Lower leg skin (tissue), 4 donors: ENCODE results near the gene GPRC5D. TPM values are rescaled to one million over a fixed set of nuclear protein-coding genes. Genes with fewer than 3 reads are reported as not detected.

Experiments used
- DNase-seq, 2 donors: peaks; one replicate each; pipeline ENCODE4 v3.0.0-alpha.2; 2019; ENCODE audit warnings: low spot score in 2 of 2
- H3K4me3 ChIP-seq: fragments of 200-600 bp; sonication (generic); 2 replicates; pipeline ENCODE4 v1.5.1; 2017; ENCODE audit warnings: mild to moderate bottlenecking, low read depth; ENCODE audit not compliant: poor library complexity, severe bottlenecking
- CTCF ChIP-seq, 3 donors: fragments of 450-650 bp; IDR thresholded peaks; one replicate each; pipeline ENCODE4 v1.5.1; 2016; ENCODE audit warnings: antibody characterized with exemption in 3 of 3, mild to moderate bottlenecking in 3 of 3, moderate library complexity in 2 of 3
- POLR2A ChIP-seq, 2 donors: fragments of 450-650 bp; IDR thresholded peaks; one replicate each; pipeline ENCODE4 v1.6.1; 2016 to 2017; ENCODE audit warnings: antibody characterized with exemption in 2 of 2, mild to moderate bottlenecking in 1 of 2, moderate library complexity in 1 of 2
- WGBS, 2 donors: methylation state at CpG; one replicate each; pipeline ENCODE4 v1.1.5; 2018; 5-methylcytosine and 5-hydroxymethylcytosine counted together
- intact Hi-C: fragments of 100-400 bp; cut with DNase I; formaldehyde crosslinking; loops from one replicate; pipeline ENCODE4 v1.15.0; 2023; ENCODE audit warnings: low total_unique reads
- total RNA-seq, 4 donors: library from RNA; depleted of rRNA; stranded (reverse); fragments of >200 nt; gene quantifications; one replicate each; pipeline ENCODE4 v1.1.0, GENCODE V29; 2016

The GPRC5D gene
- total RNA-seq, 4 donors from 2014 or later = 27.9 to 51.1 TPM; not detected in 2

GRCh38 chr12:12915656-12916055 is 36.3 kb downstream of the GPRC5D start:
- intact Hi-C loops = loop anchor here (10.0 kb wide), 2 partner anchors 59 to 319 kb away; no protein-coding TSS in a partner anchor
- no peak for DNase-seq
- H3K4me3 ChIP-seq = no peak overlapping the region
- TF ChIP-seq POLR2A (IDR thresholded peaks at IDR 0.05) = no peak
- no peak for TF ChIP-seq CTCF (IDR thresholded peaks at IDR 0.05)
- WGBS, 2 donors = 81 to 82% methylated on average over 10 of the region's 10 CpGs

- intact Hi-C loops = loop anchor here (10.0 kb wide), 2 partner anchors 62 to 322 kb away; no protein-coding TSS in a partner anchor
- no peak for DNase-seq
- WGBS, 2 donors = 94 to 96% methylated on average over 5 of the region's 5 CpGs
- no peak for TF ChIP-seq CTCF (IDR thresholded peaks at IDR 0.05)
- no peak for TF ChIP-seq POLR2A (IDR thresholded peaks at IDR 0.05)
- H3K4me3 ChIP-seq = no peak overlapping the region
Observed at GRCh38 chr12:12912711-12913110, 39.3 kb downstream of the GPRC5D start.

GRCh38 chr12:12909995-12910420 is 42.0 kb downstream of the GPRC5D start:
- no peak overlapping the region for H3K4me3 ChIP-seq
- intact Hi-C loops = loop anchor here (10.0 kb wide), 2 partner anchors 65 to 325 kb away; no protein-coding TSS in a partner anchor
- WGBS, 2 donors = 61 to 74% methylated on average over 4 of the region's 4 CpGs

GRCh38 chr12:12909228-12909994 is 42.6 kb downstream of the GPRC5D start:
- WGBS, 2 donors = 72 to 73% methylated on average over 4 of the region's 4 CpGs
- TF ChIP-seq POLR2A (IDR thresholded peaks at IDR 0.05) (no peak), CTCF (IDR thresholded peaks at IDR 0.05) (no peak)
- no peak overlapping the region for H3K4me3 ChIP-seq
- no peak for DNase-seq
- intact Hi-C loops = no loop called here

More at GRCh38 chr12:12909995-12910420, 42.0 kb downstream of the GPRC5D start:
- DNase-seq = no peak
- TF ChIP-seq POLR2A (IDR thresholded peaks at IDR 0.05) (no peak), CTCF (IDR thresholded peaks at IDR 0.05) (no peak)

- no peak overlapping the region for H3K4me3 ChIP-seq
- DNase-seq = no peak
- WGBS, 2 donors = 92 to 93% methylated on average over 11 to 12 of the region's 12 CpGs
- intact Hi-C loops = no loop called here
- TF ChIP-seq CTCF (IDR thresholded peaks at IDR 0.05) = no peak
- no peak for TF ChIP-seq POLR2A (IDR thresholded peaks at IDR 0.05)
Observed at GRCh38 chr12:12908711-12909110, 43.3 kb downstream of the GPRC5D start.
